HepG2 (cell line): ENCODE results near the gene STIM1. TPM values are rescaled to one million over a fixed set of nuclear protein-coding genes. Genes with fewer than 3 reads are reported as not detected.

ENCODE experiments used
- ATF4 ChIP-seq, 2 experiments: fragments of 450-650 bp in 1 of 2; sonication (generic) in 1 of 2; formaldehyde crosslinking; IDR thresholded peaks; 2 replicates each; pipeline versions ENCODE4 v1.5.0 to v1.8.0; 2020 to 2022; ENCODE audit warnings: mild to moderate bottlenecking in 1 of 2, missing genetic modification reagents in 1 of 2
- CTCF ChIP-seq: sonication (generic); formaldehyde crosslinking; IDR thresholded peaks from 2 replicates; pipeline ENCODE4 v1.5.0; 2020; ENCODE audit warnings: mild to moderate bottlenecking, missing genetic modification reagents, moderate library complexity
- ELF3 ChIP-seq: IDR thresholded peaks from 2 replicates; pipeline ENCODE4 v1.6.1; 2016; ENCODE audit warnings: missing genetic modification reagents, missing compliant biosample characterization
- GATAD1 ChIP-seq: IDR thresholded peaks from 2 replicates; pipeline ENCODE4 v1.6.1; 2016; ENCODE audit warnings: missing genetic modification reagents, missing compliant biosample characterization
- HNRNPL ChIP-seq: fragments of 200-400 bp; formaldehyde crosslinking; IDR thresholded peaks from 2 replicates; pipeline ENCODE4 v1.6.1; 2017; ENCODE audit warnings: mild to moderate bottlenecking, low read depth, low read length
- IRF2 ChIP-seq: IDR thresholded peaks from 2 replicates; pipeline ENCODE4 v1.6.1; 2018; ENCODE audit warnings: missing genetic modification reagents, missing compliant biosample characterization
- KAT8 ChIP-seq: IDR thresholded peaks from 2 replicates; pipeline ENCODE4 v1.6.1; 2016; ENCODE audit warnings: missing genetic modification reagents, missing compliant biosample characterization
- MED13 ChIP-seq: sonication (generic); formaldehyde crosslinking; IDR thresholded peaks from 2 replicates; pipeline ENCODE4 v1.5.0; 2020; ENCODE audit warnings: missing genetic modification reagents
- NBN ChIP-seq: fragments of 450-650 bp; conservative IDR thresholded peaks from 2 replicates; pipeline ENCODE4 v1.6.1; 2017
- RAD21 ChIP-seq: fragments of 450-650 bp; formaldehyde crosslinking; IDR thresholded peaks from 2 replicates; pipeline ENCODE4 v1.5.0; 2020; ENCODE audit warnings: mild to moderate bottlenecking
- RXRB ChIP-seq: IDR thresholded peaks from 2 replicates; pipeline ENCODE4 v1.6.1; 2016; ENCODE audit warnings: borderline replicate concordance, missing genetic modification reagents, missing compliant biosample characterization
- SMAD1 ChIP-seq: sonication (generic); formaldehyde crosslinking; IDR thresholded peaks from 2 replicates; pipeline ENCODE4 v1.4.0; 2020; ENCODE audit warnings: missing genetic modification reagents, low read depth, mild to moderate bottlenecking, borderline replicate concordance
- ZNF34 ChIP-seq: sonication (generic); formaldehyde crosslinking; IDR thresholded peaks from 2 replicates; pipeline ENCODE4 v1.4.0; 2020; ENCODE audit warnings: mild to moderate bottlenecking, missing genetic modification reagents, borderline replicate concordance
- ZNF629 ChIP-seq: sonication (generic); formaldehyde crosslinking; conservative IDR thresholded peaks from 2 replicates; pipeline ENCODE4 v1.5.0; 2020; ENCODE audit warnings: missing genetic modification reagents
- ZSCAN9 ChIP-seq: IDR thresholded peaks from 2 replicates; pipeline ENCODE4 v1.6.1; 2016; ENCODE audit warnings: borderline replicate concordance
- polyA plus RNA-seq, 8 experiments: library from polyadenylated mRNA; depleted of rRNA in 3 of 8; stranded (reverse) in 7 of 8; unstranded in 1 of 8; fragments of >200 nt; fragmentation: Illumina TruSeq in 4 of 8; extraction: Trizol in 4 of 8; gene quantifications; 2 replicates each; pipeline versions ENCODE4 v1.2.1 to v1.2.3, GENCODE V29; 2011 to 2016; ENCODE audit warnings: low read depth in 4 of 8, missing spikeins in 1 of 8, mixed read lengths in 1 of 8; ENCODE audit not compliant: insufficient read depth in 1 of 8
- total RNA-seq, 5 experiments: library from RNA; depleted of rRNA; stranded (reverse); fragments of >200 nt; fragmentation: Illumina TruSeq; extraction: Trizol; gene quantifications; 2 replicates each; pipeline ENCODE4 v1.2.3, GENCODE V29; 2016; ENCODE audit warnings: low read depth in 1 of 5
- TF ChIP-seq, protein P1 (sequence below): IDR thresholded peaks from 2 replicates; pipeline ENCODE4 v1.4.0; 2020; ENCODE audit warnings: mild to moderate bottlenecking, missing genetic modification reagents
- TF ChIP-seq, protein P2 (sequence below), 2 experiments: sonication (generic) in 1 of 2; formaldehyde crosslinking in 1 of 2; IDR thresholded peaks; 2 replicates each; pipeline versions ENCODE4 v1.6.1 to v1.9.0; 2014 to 2022; ENCODE audit warnings: antibody characterized with exemption in 1 of 2, borderline replicate concordance in 1 of 2, inconsistent platforms in 1 of 2, low read depth in 1 of 2, missing genetic modification reagents in 1 of 2

STIM1 gene
- total and polyA plus RNA-seq, 2 of the 13 experiments (the other 11 are each of a cell fraction or from before 2014, with no cell fraction given): 19.2 to 28.5 TPM

- no peak for TF ChIP-seq SMAD1
- no peak for TF ChIP-seq ZNF34
- peak; percentile 88 for TF ChIP-seq CTCF (CRISPR knock-in tag)
- TF ChIP-seq ZSCAN9 (CRISPR knock-in tag): 0 out of 2 replicates have a peak, but pooled peaks have one; percentile 37
- TF ChIP-seq, protein P1, sequence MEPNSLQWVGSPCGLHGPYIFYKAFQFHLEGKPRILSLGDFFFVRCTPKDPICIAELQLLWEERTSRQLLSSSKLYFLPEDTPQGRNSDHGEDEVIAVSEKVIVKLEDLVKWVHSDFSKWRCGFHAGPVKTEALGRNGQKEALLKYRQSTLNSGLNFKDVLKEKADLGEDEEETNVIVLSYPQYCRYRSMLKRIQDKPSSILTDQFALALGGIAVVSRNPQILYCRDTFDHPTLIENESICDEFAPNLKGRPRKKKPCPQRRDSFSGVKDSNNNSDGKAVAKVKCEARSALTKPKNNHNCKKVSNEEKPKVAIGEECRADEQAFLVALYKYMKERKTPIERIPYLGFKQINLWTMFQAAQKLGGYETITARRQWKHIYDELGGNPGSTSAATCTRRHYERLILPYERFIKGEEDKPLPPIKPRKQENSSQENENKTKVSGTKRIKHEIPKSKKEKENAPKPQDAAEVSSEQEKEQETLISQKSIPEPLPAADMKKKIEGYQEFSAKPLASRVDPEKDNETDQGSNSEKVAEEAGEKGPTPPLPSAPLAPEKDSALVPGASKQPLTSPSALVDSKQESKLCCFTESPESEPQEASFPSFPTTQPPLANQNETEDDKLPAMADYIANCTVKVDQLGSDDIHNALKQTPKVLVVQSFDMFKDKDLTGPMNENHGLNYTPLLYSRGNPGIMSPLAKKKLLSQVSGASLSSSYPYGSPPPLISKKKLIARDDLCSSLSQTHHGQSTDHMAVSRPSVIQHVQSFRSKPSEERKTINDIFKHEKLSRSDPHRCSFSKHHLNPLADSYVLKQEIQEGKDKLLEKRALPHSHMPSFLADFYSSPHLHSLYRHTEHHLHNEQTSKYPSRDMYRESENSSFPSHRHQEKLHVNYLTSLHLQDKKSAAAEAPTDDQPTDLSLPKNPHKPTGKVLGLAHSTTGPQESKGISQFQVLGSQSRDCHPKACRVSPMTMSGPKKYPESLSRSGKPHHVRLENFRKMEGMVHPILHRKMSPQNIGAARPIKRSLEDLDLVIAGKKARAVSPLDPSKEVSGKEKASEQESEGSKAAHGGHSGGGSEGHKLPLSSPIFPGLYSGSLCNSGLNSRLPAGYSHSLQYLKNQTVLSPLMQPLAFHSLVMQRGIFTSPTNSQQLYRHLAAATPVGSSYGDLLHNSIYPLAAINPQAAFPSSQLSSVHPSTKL: 0 out of 2 replicates have a peak, but pooled peaks have one; percentile 16
- TF ChIP-seq, protein P2, sequence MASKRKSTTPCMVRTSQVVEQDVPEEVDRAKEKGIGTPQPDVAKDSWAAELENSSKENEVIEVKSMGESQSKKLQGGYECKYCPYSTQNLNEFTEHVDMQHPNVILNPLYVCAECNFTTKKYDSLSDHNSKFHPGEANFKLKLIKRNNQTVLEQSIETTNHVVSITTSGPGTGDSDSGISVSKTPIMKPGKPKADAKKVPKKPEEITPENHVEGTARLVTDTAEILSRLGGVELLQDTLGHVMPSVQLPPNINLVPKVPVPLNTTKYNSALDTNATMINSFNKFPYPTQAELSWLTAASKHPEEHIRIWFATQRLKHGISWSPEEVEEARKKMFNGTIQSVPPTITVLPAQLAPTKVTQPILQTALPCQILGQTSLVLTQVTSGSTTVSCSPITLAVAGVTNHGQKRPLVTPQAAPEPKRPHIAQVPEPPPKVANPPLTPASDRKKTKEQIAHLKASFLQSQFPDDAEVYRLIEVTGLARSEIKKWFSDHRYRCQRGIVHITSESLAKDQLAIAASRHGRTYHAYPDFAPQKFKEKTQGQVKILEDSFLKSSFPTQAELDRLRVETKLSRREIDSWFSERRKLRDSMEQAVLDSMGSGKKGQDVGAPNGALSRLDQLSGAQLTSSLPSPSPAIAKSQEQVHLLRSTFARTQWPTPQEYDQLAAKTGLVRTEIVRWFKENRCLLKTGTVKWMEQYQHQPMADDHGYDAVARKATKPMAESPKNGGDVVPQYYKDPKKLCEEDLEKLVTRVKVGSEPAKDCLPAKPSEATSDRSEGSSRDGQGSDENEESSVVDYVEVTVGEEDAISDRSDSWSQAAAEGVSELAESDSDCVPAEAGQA (IDR thresholded peaks at IDR 0.05; ENCODE audit: low read depth): no peak
- TF ChIP-seq, protein P2 (CRISPR knock-in tag; IDR thresholded peaks at IDR 0.05; ENCODE audit: borderline replicate concordance): no peak
- 0 out of 2 replicates have a peak, but pooled peaks have one; percentile 12 for TF ChIP-seq GATAD1 (CRISPR knock-in tag)
- 0 out of 2 replicates have a peak, but pooled peaks have one; percentile 24 for TF ChIP-seq IRF2 (CRISPR knock-in tag)
- TF ChIP-seq ZNF629: no peak
- no peak for TF ChIP-seq NBN
- no peak for TF ChIP-seq ATF4 (CRISPR knock-in tag; IDR thresholded peaks at IDR 0.05)
- peak; percentile 45; the same call in 1 of the 2 replicates for TF ChIP-seq ELF3 (CRISPR knock-in tag)
- TF ChIP-seq RXRB (CRISPR knock-in tag): peak; percentile 20; the same call in 1 of the 2 replicates
- TF ChIP-seq HNRNPL: no peak
- peak; percentile 81 for TF ChIP-seq KAT8
- TF ChIP-seq MED13 (CRISPR knock-in tag): no peak
- peak; percentile 88 for TF ChIP-seq RAD21 (CRISPR knock-in tag)
Measured at GRCh38 chr11:4072668-4073285, 217.3 kb downstream of the STIM1 start (continued).
